Measurements from ENCODE around the gene SCUBE1.
A peak's percentile ranks its signal among the peaks of the same experiment; 100 is the strongest.

The SCUBE1 gene

DNA sequence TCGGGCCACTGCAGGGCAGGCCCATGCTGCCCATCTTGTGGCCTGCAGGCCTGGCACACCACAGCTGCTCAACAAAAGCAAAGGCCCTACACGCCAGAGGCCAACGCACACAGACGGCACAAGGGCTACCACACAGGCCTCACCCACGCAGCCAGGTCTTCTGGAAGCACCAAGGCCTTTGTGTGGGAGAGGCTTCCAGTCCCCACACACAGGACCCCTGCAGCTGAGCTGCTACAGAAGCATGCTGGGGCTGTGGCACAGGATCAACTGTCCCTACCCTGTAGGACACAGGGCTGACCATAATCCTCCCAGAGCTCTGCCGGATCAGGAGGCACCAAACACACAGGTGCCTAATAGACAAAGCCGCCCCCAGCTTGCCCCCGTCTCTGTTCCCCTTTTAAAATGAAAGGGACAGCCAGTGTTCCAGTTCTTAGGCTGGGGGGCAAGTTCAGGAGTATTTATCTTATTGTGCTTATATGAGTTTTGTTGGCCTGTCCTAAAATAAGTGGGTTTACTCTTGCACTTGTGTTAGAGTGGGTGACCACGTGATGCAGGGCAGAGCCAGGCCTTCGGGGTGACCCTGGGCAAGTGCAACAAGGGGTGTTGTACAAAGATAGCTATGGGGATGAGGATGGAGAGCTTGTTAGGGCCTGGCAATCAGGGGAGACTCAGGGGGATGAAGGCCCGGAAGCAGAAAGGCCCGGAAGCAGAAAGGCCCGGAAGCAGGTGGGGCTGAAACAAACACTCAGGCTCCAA is 161.7 kb downstream of the SCUBE1 start:
- Mint-ChIP-seq H3K27ac (peak overlapping the region; percentile 64), H3K9me3 (no peaks in the 10 kb centered on the region), H3K36me3 (peaks cover 40% of the 10 kb centered on the region), H3K4me3 (no peak overlapping the region), H3K4me1 (peaks cover 20% of the 10 kb centered on the region)
- ATAC-seq, result no peak
- DNase-seq (ENCODE audit: low spot score in 2 of 2), result no peak

GRCh38 chr22:43180670-43181069 is 162.5 kb downstream of the SCUBE1 start:
- no peak for DNase-seq (ENCODE audit: low spot score in 2 of 2)
- Mint-ChIP-seq H3K4me3 (no peak overlapping the region), H3K27ac (no peak overlapping the region), H3K9me3 (no peaks in the 10 kb centered on the region), H3K36me3 (peaks cover 49% of the 10 kb centered on the region), H3K4me1 (peaks cover 19% of the 10 kb centered on the region)
- ATAC-seq, result no peak

- no peak for ATAC-seq
- no peak for DNase-seq (ENCODE audit: low spot score in 2 of 2)
- Mint-ChIP-seq H3K27ac (no peak overlapping the region), H3K9me3 (no peaks in the 10 kb centered on the region), H3K36me3 (peaks cover 53% of the 10 kb centered on the region), H3K4me3 (no peak overlapping the region), H3K4me1 (peaks cover 13% of the 10 kb centered on the region)
These were observed 163.3 kb downstream of the SCUBE1 start for GRCh38 chr22:43179911-43180195.

DNA sequence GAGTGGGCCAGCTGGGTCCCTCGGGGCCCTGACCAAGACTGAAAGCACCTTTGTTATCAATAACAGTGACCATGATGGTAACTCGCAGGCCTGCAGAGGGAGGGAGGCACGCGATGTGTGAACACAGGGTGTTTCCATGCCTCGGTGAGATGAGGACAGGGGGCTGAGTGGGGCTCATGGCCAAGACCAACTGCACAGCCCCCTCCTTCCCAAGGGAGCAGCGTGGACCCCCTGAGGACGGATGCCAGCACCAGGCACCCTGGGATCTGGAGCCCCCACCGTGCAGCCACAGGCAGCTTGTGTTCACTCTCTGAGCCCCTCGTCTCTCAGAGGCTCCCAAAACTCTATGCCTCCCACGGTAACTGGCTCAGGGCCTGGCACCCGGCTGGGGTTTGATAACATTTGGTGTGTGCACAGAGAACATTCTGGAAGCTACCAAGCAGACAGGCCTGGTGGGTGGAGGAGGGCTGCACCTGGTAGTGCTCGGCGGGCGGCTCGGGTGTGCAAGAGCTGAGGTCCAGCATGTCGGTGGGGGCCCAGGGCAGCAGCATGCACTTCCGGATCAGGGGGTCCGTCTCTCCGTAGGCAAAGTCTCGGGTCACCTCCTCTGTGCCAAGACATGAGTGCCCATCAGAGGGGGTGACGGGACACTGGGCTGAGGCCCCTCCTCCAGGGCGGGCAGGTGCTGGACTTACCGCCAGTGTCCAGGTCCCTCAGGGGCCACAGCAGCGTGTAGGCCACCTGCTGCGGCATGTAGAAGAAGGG is 163.8 kb downstream of the SCUBE1 start:
- no peaks in the 10 kb centered on the region for H3K9me3 Mint-ChIP-seq
- ATAC-seq, result no peak

DNA sequence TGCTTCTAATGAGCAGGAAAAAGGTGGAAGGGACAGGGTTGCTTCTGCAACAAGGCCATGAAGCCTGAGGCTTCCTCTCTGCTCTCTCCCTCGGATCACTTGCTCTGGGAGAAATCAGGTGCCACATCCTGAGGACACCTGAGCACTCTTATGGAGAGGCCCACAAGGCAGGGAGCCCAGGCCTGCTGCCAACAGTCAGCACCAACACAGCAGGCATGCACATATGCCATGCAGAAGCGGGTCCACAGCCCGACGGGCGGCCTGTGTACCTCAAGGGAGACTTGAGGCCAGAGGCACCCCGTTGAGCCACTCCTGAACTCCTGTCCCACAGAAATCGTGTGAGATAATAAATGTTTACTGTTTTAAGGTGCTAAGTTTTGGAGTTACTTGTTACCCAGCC is 165.7 kb downstream of the SCUBE1 start:
- Mint-ChIP-seq H3K36me3 (peaks cover 50% of the 10 kb centered on the region), H3K27ac (no peak overlapping the region), H3K4me1 (peaks cover 5% of the 10 kb centered on the region), H3K9me3 (no peaks in the 10 kb centered on the region), H3K4me3 (no peak overlapping the region)
- no peak for ATAC-seq
- DNase-seq (ENCODE audit: low spot score in 2 of 2), result no peak

More for the DNA sequence above, 163.8 kb downstream of the SCUBE1 start:
- H3K27ac Mint-ChIP-seq, result no peak overlapping the region
- H3K4me1 Mint-ChIP-seq, result peaks cover 9% of the 10 kb centered on the region
- no peak overlapping the region for H3K4me3 Mint-ChIP-seq
- DNase-seq (ENCODE audit: low spot score in 2 of 2), result no peak
- peaks cover 47% of the 10 kb centered on the region for H3K36me3 Mint-ChIP-seq

DNA sequence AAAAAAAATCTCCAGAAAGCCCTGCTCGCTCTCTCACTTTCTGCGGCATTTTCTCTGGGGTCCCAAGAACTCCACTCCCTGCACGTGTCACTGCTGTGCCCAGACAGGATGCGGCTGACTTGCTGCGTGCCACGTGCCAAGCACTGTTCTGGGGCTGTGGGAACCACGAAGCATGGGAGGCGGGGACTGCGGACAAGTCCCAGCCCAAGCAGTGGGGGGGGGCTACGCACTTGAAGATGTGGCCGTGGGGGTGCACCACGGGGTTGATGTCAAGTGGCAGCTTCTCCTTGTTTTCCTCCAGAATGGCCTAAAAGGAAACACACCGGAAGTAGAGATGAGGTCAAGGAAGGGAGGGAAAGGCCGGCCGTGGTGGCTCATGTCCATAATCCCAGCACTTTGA is 167.1 kb downstream of the SCUBE1 start:
- Mint-ChIP-seq H3K27ac (no peak overlapping the region), H3K36me3 (peaks cover 62% of the 10 kb centered on the region), H3K9me3 (no peaks in the 10 kb centered on the region), H3K4me1 (no peaks in the 10 kb centered on the region), H3K4me3 (no peak overlapping the region)
- ATAC-seq, result no peak
- DNase-seq (ENCODE audit: low spot score in 2 of 2), result no peak

GRCh38 chr22:43174941-43175531 is 168.1 kb downstream of the SCUBE1 start:
- ATAC-seq (no peak), DNase-seq (ENCODE audit: low spot score in 2 of 2) (no peak)
- peaks cover 72% of the 10 kb centered on the region for H3K36me3 Mint-ChIP-seq
- no peaks in the 10 kb centered on the region for H3K9me3 Mint-ChIP-seq
- no peak overlapping the region for H3K27ac Mint-ChIP-seq
- no peaks in the 10 kb centered on the region for H3K4me1 Mint-ChIP-seq
- no peak overlapping the region for H3K4me3 Mint-ChIP-seq

- ATAC-seq (no peak), DNase-seq (ENCODE audit: low spot score in 2 of 2) (no peak)
- Mint-ChIP-seq H3K9me3 (no peaks in the 10 kb centered on the region), H3K4me1 (no peaks in the 10 kb centered on the region), H3K4me3 (no peak overlapping the region), H3K36me3 (peaks cover 70% of the 10 kb centered on the region), H3K27ac (no peak overlapping the region)
These were observed 169.0 kb downstream of the SCUBE1 start for GRCh38 chr22:43173976-43174720.

GRCh38 chr22:43173566-43173965 is 169.6 kb downstream of the SCUBE1 start:
- ATAC-seq (no peak), DNase-seq (ENCODE audit: low spot score in 2 of 2) (no peak)
- Mint-ChIP-seq H3K4me3 (no peak overlapping the region), H3K9me3 (no peaks in the 10 kb centered on the region), H3K27ac (no peak overlapping the region), H3K4me1 (no peaks in the 10 kb centered on the region), H3K36me3 (peaks cover 65% of the 10 kb centered on the region)

DNA sequence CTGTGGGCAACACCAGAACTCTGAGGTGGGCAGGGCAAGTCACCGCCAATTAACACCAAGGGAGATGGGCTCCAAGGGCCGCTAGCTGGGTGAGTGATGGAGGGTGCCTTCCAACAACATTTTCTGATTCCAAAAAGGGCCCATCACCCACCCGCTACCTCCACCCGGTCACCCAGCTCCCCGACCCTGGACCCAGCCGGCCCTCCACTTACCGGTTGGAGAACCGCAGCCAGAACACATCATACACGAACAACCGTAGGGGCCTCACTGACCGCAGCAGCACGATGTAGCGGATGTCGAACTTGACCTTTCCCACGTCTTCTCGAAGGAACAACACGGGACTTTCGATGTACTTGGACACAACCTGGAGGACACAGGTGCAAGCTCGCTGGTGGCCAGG is 171.0 kb downstream of the SCUBE1 start:
- peaks cover 59% of the 10 kb centered on the region for H3K36me3 Mint-ChIP-seq

DNA sequence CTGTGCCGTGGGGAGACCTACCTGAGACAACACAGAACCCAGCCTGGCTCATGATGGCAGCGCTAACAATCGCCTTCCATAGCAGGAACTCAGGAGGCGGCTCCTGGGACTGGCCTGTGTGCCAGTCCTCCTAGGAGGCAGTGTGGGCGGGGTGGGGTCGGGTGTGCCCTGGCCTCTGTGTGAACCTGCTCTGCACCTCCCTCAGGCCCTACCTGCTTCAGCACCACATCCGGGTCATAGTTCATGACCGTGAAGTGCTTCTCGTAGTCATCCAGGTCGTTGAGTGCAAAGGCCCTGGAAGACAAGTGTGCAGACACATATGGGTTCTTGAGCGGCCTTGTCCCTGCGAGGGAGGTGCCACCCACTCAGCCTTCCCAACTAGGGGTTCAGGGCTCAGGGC is 171.6 kb downstream of the SCUBE1 start:
- Mint-ChIP-seq H3K4me1 (no peaks in the 10 kb centered on the region), H3K9me3 (no peaks in the 10 kb centered on the region), H3K4me3 (no peak overlapping the region), H3K27ac (no peak overlapping the region), H3K36me3 (peaks cover 54% of the 10 kb centered on the region)
- no peak for ATAC-seq
- DNase-seq (ENCODE audit: low spot score in 2 of 2), result no peak

More for the DNA sequence above, 171.0 kb downstream of the SCUBE1 start:
- no peak for ATAC-seq
- no peaks in the 10 kb centered on the region for H3K9me3 Mint-ChIP-seq
- no peaks in the 10 kb centered on the region for H3K4me1 Mint-ChIP-seq
- no peak for DNase-seq (ENCODE audit: low spot score in 2 of 2)
- H3K27ac Mint-ChIP-seq, result no peak overlapping the region
- H3K4me3 Mint-ChIP-seq, result no peak overlapping the region

- no peak for DNase-seq (ENCODE audit: low spot score in 2 of 2)
- peak overlapping the region; percentile 10 for H3K27ac Mint-ChIP-seq
- no peak overlapping the region for H3K4me3 Mint-ChIP-seq
- H3K9me3 Mint-ChIP-seq, result no peaks in the 10 kb centered on the region
- ATAC-seq, result peak; percentile 5
- peaks cover 49% of the 10 kb centered on the region for H3K36me3 Mint-ChIP-seq
- no peaks in the 10 kb centered on the region for H3K4me1 Mint-ChIP-seq
These were observed 172.1 kb downstream of the SCUBE1 start for GRCh38 chr22:43171019-43171491.

GRCh38 chr22:43170131-43170480 is 173.1 kb downstream of the SCUBE1 start:
- ATAC-seq, result no peak
- H3K9me3 Mint-ChIP-seq, result no peaks in the 10 kb centered on the region
- H3K4me1 Mint-ChIP-seq, result no peaks in the 10 kb centered on the region
- H3K4me3 Mint-ChIP-seq, result no peak overlapping the region
- H3K36me3 Mint-ChIP-seq, result peaks cover 39% of the 10 kb centered on the region
- DNase-seq (ENCODE audit: low spot score in 2 of 2), result no peak
- H3K27ac Mint-ChIP-seq, result no peak overlapping the region

DNA sequence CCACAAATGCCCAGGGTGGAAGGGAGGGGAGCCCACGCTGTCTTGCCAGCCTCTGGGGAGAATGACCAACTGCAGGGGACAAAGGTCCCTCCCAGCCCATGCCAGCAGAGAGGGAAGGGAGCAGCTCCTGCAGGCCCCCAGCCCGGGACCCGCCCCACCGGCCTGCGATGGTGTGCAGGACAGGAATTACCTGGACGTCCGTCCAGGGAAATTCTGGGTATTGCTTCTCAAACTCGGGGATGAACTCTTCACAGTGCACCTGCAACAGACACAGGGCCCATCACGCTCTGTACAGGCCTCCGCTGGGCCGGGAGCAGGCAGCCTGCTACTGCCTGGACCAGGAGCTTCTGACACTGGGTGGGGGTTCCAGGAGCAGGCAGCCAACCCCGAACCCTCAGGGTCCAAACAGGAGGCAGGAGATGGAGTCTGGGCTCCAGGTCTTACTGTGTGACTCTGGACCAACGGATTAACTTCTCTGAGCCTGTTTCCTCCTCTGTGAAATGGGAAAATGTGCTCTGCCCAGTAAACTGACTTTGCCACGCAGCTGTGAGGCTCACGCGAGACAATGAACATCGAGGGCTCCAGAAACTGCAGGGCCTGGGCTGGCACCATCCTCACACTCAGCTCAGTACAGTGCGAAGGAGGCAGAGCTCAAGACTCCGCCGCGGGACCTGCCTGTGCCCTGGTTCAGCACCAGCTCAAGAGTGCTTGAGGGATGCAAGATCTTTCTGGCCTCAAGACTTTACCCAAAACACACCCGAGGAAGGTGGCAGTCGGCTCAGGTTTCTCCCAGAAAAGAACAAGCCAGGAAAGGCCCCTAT is 173.7 kb downstream of the SCUBE1 start:
- H3K4me1 Mint-ChIP-seq, result peaks cover 1% of the 10 kb centered on the region
- no peak overlapping the region for H3K4me3 Mint-ChIP-seq
- no peaks in the 10 kb centered on the region for H3K9me3 Mint-ChIP-seq
- H3K36me3 Mint-ChIP-seq, result peaks cover 40% of the 10 kb centered on the region
- ATAC-seq (no peak), DNase-seq (ENCODE audit: low spot score in 2 of 2) (no peak)
- peak overlapping the region; percentile 68 for H3K27ac Mint-ChIP-seq
